ENCODE data around the gene RIOK1. TPM values are rescaled to one million over a fixed set of nuclear protein-coding genes. Genes with fewer than 3 reads are reported as not detected.

The RIOK1 gene
- total and polyA plus RNA-seq, 5 donors from 2014 or later = 15.9 to 51.3 (median 16.6) TPM

GRCh38 chr6:7424058-7424457 is 34.5 kb downstream of the RIOK1 start:
- no peaks in the 10 kb centered on the region for H3K27me3 ChIP-seq (ENCODE audit: control insufficient read depth, insufficient read depth, low read length)
- no peaks in the 10 kb centered on the region for H3K27me3 Mint-ChIP-seq
- no peak overlapping the region for H3K4me3 Mint-ChIP-seq
- H3K36me3 Mint-ChIP-seq = peaks cover 16% of the 10 kb centered on the region
- H3K9me3 ChIP-seq (ENCODE audit: control insufficient read depth in 2 of 2, low read length in 2 of 2) = no peaks in the 10 kb centered on the region
- no peaks in the 10 kb centered on the region for H3K36me3 ChIP-seq (ENCODE audit: control insufficient read depth, insufficient read depth, low read length)
- H3K4me1 Mint-ChIP-seq = peaks cover 0 to under 1% (median 0%) of the 10 kb centered on the region in 4 donors
- ATAC-seq (ENCODE audit: low read depth in 2 of 2) (no peak), DNase-seq (no peak)
- H3K4me3 ChIP-seq (ENCODE audit: low read depth, low read length) = no peak overlapping the region
- H3K4me1 ChIP-seq (ENCODE audit: control insufficient read depth, insufficient read depth, low read length, poor library complexity, severe bottlenecking) = no peaks in the 10 kb centered on the region
- H3K9me3 Mint-ChIP-seq = no peaks in the 10 kb centered on the region
- H3K27ac ChIP-seq (ENCODE audit: insufficient read depth, low read length, poor library complexity, severe bottlenecking) = no peak overlapping the region
- no peak overlapping the region for H3K27ac Mint-ChIP-seq

DNA sequence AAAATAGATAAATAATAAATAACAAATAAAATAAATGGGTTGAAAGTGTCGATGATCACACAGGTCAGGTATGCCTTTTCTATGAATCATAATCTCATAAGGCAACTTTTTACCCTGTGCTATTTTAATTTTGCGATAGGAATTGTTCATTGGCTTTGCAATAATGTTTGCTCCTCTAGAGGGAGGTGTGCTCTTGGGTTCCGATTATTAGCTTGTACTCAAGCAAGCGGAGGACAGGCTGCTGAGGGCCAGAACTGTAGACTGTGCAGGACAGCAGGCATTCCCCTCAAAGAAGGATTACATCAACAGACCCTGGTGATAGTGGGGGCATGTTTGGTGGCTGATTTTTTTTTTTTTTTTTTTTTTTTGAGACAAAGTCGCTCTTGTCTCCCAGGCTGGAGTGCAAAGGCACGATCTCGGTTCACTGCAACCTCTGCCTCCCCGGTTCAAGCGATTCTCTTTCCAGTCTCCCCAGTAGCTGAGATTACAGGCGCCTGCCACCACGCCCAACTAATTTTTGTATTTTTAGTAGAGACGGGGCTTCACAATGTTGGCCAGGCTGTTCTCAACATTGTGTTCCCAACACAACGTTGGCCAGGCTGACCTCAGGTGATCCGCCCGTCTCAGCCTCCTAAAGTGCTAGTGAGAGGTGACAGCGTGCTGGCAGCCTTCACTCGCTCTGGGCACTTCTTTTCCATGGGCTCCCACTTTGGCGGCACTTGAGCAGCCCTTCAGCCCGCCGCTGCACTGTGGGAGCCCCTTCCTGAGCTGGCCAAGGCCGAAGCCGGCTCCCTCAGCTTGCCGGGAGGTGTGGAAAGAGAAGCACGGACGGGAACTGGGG is 35.6 kb downstream of the RIOK1 start:
- Mint-ChIP-seq H3K27ac (no peak overlapping the region), H3K36me3 (peaks cover 7% of the 10 kb centered on the region), H3K4me1 (no peaks in the 10 kb centered on the region), H3K9me3 (no peaks in the 10 kb centered on the region), H3K27me3 (peaks cover 5% of the 10 kb centered on the region), H3K4me3 (no peak overlapping the region)
- H3K9me3 ChIP-seq (ENCODE audit: control insufficient read depth in 2 of 2, low read length in 2 of 2) = no peaks in the 10 kb centered on the region
- no peak overlapping the region for H3K4me3 ChIP-seq (ENCODE audit: low read depth, low read length)
- DNase-seq = peak in 1 of 3 donors; percentile 21
- H3K27ac ChIP-seq (ENCODE audit: insufficient read depth, low read length, poor library complexity, severe bottlenecking) = no peak overlapping the region
- H3K27me3 ChIP-seq (ENCODE audit: control insufficient read depth, insufficient read depth, low read length) = no peaks in the 10 kb centered on the region
- no peaks in the 10 kb centered on the region for H3K36me3 ChIP-seq (ENCODE audit: control insufficient read depth, insufficient read depth, low read length)
- ATAC-seq (ENCODE audit: low read depth in 2 of 2) = no peak
- H3K4me1 ChIP-seq (ENCODE audit: control insufficient read depth, insufficient read depth, low read length, poor library complexity, severe bottlenecking) = no peaks in the 10 kb centered on the region

- H3K9me3 Mint-ChIP-seq = no peaks in the 10 kb centered on the region
- Histone ChIP-seq H3K36me3 (ENCODE audit: control insufficient read depth, insufficient read depth, low read length) (no peaks in the 10 kb centered on the region), H3K27ac (ENCODE audit: insufficient read depth, low read length, poor library complexity, severe bottlenecking) (no peak overlapping the region), H3K4me1 (ENCODE audit: control insufficient read depth, insufficient read depth, low read length, poor library complexity, severe bottlenecking) (no peaks in the 10 kb centered on the region), H3K27me3 (ENCODE audit: control insufficient read depth, insufficient read depth, low read length) (no peaks in the 10 kb centered on the region), H3K4me3 (ENCODE audit: low read depth, low read length) (no peak overlapping the region), H3K9me3 (ENCODE audit: control insufficient read depth in 2 of 2, low read length in 2 of 2) (no peaks in the 10 kb centered on the region)
- peaks cover 3% of the 10 kb centered on the region for H3K36me3 Mint-ChIP-seq
- H3K27ac Mint-ChIP-seq = no peak overlapping the region
- no peak overlapping the region for H3K4me3 Mint-ChIP-seq
- DNase-seq (no peak), ATAC-seq (ENCODE audit: low read depth in 2 of 2) (no peak)
- peaks cover 7% of the 10 kb centered on the region for H3K27me3 Mint-ChIP-seq
- H3K4me1 Mint-ChIP-seq = no peaks in the 10 kb centered on the region
These were observed 36.2 kb downstream of the RIOK1 start for GRCh38 chr6:7425808-7426190.

DNA sequence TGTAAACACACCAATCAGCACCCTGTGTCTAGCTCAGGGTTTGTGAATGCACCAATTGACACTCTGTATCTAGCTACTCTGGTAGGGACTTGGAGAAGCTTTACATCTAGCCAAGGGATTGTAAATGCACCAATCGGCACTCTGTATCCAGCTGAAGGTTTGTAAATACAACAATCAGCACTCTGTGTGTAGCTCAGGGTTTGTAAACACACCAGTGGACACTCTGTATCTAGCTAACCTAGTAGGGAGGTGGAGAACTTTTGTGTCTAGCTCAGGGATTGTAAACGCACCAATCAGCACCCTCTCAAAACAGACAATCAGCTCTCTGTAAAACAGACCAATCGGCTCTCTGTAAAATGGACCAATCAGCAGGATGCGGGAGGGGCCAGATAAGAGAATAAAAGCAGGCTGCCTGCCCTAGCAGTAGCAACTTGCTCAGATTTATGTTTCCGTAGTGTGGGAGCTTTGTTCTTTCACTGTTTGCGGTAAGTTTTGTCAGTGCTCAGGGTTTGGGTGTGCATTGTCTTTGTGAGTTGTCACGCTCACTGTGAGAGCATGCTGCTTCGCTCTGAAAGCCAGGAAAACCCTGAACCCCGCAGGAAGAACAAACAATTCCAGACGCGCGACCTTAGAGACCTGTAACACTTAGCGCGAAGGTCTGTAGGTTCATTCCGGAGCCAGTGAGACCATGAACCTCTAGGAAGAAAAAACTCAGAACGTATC is 37.0 kb downstream of the RIOK1 start:
- Mint-ChIP-seq H3K4me1 (no peaks in the 10 kb centered on the region), H3K4me3 (no peak overlapping the region), H3K27ac (no peak overlapping the region), H3K36me3 (peaks cover 3% of the 10 kb centered on the region), H3K27me3 (peaks cover 15% of the 10 kb centered on the region), H3K9me3 (no peaks in the 10 kb centered on the region)
- DNase-seq = peak in 1 of 3 donors; percentile 6
- Histone ChIP-seq H3K9me3 (ENCODE audit: control insufficient read depth in 2 of 2, low read length in 2 of 2) (no peaks in the 10 kb centered on the region), H3K27ac (ENCODE audit: insufficient read depth, low read length, poor library complexity, severe bottlenecking) (no peak overlapping the region), H3K36me3 (ENCODE audit: control insufficient read depth, insufficient read depth, low read length) (no peaks in the 10 kb centered on the region), H3K27me3 (ENCODE audit: control insufficient read depth, insufficient read depth, low read length) (no peaks in the 10 kb centered on the region), H3K4me3 (ENCODE audit: low read depth, low read length) (no peak overlapping the region), H3K4me1 (ENCODE audit: control insufficient read depth, insufficient read depth, low read length, poor library complexity, severe bottlenecking) (no peaks in the 10 kb centered on the region)
- no peak for ATAC-seq (ENCODE audit: low read depth in 2 of 2)

GRCh38 chr6:7431313-7431673 is 41.7 kb downstream of the RIOK1 start:
- no peak overlapping the region for H3K4me3 ChIP-seq (ENCODE audit: low read depth, low read length)
- DNase-seq (no peak), ATAC-seq (ENCODE audit: low read depth in 2 of 2) (no peak)
- Mint-ChIP-seq H3K4me1 (no peaks in the 10 kb centered on the region), H3K36me3 (peaks cover 5% of the 10 kb centered on the region), H3K27ac (no peak overlapping the region), H3K27me3 (peaks cover 15% of the 10 kb centered on the region), H3K4me3 (no peak overlapping the region), H3K9me3 (peaks cover 0 to 7% (median 4%) of the 10 kb centered on the region in 7 donors)
- H3K36me3 ChIP-seq (ENCODE audit: control insufficient read depth, insufficient read depth, low read length) = no peaks in the 10 kb centered on the region
- H3K9me3 ChIP-seq (ENCODE audit: control insufficient read depth in 2 of 2, low read length in 2 of 2) = peaks cover 0 to 3% of the 10 kb centered on the region in 2 experiments
- H3K27me3 ChIP-seq (ENCODE audit: control insufficient read depth, insufficient read depth, low read length) = no peaks in the 10 kb centered on the region
- no peak overlapping the region for H3K27ac ChIP-seq (ENCODE audit: insufficient read depth, low read length, poor library complexity, severe bottlenecking)
- H3K4me1 ChIP-seq (ENCODE audit: control insufficient read depth, insufficient read depth, low read length, poor library complexity, severe bottlenecking) = no peaks in the 10 kb centered on the region

GRCh38 chr6:7431674-7432390 is 42.2 kb downstream of the RIOK1 start:
- Mint-ChIP-seq H3K9me3 (peaks cover 0 to 7% (median 4%) of the 10 kb centered on the region in 7 donors), H3K4me1 (no peaks in the 10 kb centered on the region), H3K36me3 (peaks cover 5% of the 10 kb centered on the region), H3K27ac (no peak overlapping the region), H3K27me3 (peaks cover 15% of the 10 kb centered on the region), H3K4me3 (no peak overlapping the region)
- Histone ChIP-seq H3K4me3 (ENCODE audit: low read depth, low read length) (no peak overlapping the region), H3K4me1 (ENCODE audit: control insufficient read depth, insufficient read depth, low read length, poor library complexity, severe bottlenecking) (no peaks in the 10 kb centered on the region), H3K27me3 (ENCODE audit: control insufficient read depth, insufficient read depth, low read length) (no peaks in the 10 kb centered on the region), H3K36me3 (ENCODE audit: control insufficient read depth, insufficient read depth, low read length) (no peaks in the 10 kb centered on the region), H3K9me3 (ENCODE audit: control insufficient read depth in 2 of 2, low read length in 2 of 2) (peaks cover 0 to 3% of the 10 kb centered on the region in 2 experiments), H3K27ac (ENCODE audit: insufficient read depth, low read length, poor library complexity, severe bottlenecking) (no peak overlapping the region)
- DNase-seq (no peak), ATAC-seq (ENCODE audit: low read depth in 2 of 2) (no peak)

- Histone ChIP-seq H3K27ac (ENCODE audit: insufficient read depth, low read length, poor library complexity, severe bottlenecking) (no peak overlapping the region), H3K36me3 (ENCODE audit: control insufficient read depth, insufficient read depth, low read length) (no peaks in the 10 kb centered on the region), H3K9me3 (ENCODE audit: control insufficient read depth in 2 of 2, low read length in 2 of 2) (peaks cover 0 to 3% of the 10 kb centered on the region in 2 experiments), H3K4me3 (ENCODE audit: low read depth, low read length) (no peak overlapping the region), H3K27me3 (ENCODE audit: control insufficient read depth, insufficient read depth, low read length) (no peaks in the 10 kb centered on the region), H3K4me1 (ENCODE audit: control insufficient read depth, insufficient read depth, low read length, poor library complexity, severe bottlenecking) (no peaks in the 10 kb centered on the region)
- Mint-ChIP-seq H3K9me3 (peaks cover 0 to 7% (median 4%) of the 10 kb centered on the region in 7 donors), H3K4me3 (peak overlapping the region in 1 of 4 donors; percentile 30), H3K4me1 (peaks cover 0 to 5% (median 0%) of the 10 kb centered on the region in 4 donors), H3K27ac (no peak overlapping the region), H3K27me3 (peaks cover 15% of the 10 kb centered on the region), H3K36me3 (peaks cover 5% of the 10 kb centered on the region)
- DNase-seq (no peak), ATAC-seq (ENCODE audit: low read depth in 2 of 2) (no peak)
These were observed 42.9 kb downstream of the RIOK1 start for GRCh38 chr6:7432391-7433120.

Data from CD4-positive, CD25-positive, alpha-beta regulatory T cell (primary cell).